ENCODE results near the gene GPR161. TPM values are rescaled to one million over a fixed set of nuclear protein-coding genes. Genes with fewer than 3 reads are reported as not detected.

Gene GPR161
- total and polyA plus RNA-seq, 10 of the 15 experiments (the other 5 are each of a cell fraction or from before 2014, with no cell fraction given), result 0.07 to 0.49 (median 0.34) TPM; not detected in 2

DNA sequence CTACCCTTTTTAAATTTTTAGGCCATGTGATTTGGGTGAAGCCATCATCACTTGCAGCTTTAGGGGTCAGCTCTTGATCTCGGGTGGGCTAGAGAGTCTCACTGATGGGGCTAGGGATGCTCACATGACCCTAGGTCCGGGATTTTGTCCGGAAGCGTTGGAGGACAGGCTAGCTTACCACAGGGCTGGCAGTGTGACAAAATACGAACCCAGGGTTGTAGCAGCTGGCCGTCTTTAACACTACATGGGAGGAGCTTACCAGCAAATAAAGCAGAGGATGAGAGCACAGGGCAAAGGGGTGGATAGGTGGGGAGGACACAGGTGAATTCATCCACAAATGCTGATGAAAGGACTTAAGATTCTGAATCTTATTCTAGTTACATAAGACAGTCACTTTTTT lies 21.9 kb downstream of the GPR161 start:
- H3K9me3 ChIP-seq (replicated peaks; ENCODE audit: control insufficient read depth, insufficient read depth, low read length), result peaks cover 5% of the 10 kb centered on the region; the same call in 1 of the 3 replicates
- TF ChIP-seq EZH2 (IDR thresholded peaks at IDR 0.05; ENCODE audit: borderline replicate concordance, control insufficient read depth, low read depth, low read length) (no peak), CHD2 (IDR thresholded peaks at IDR 0.05; ENCODE audit: borderline replicate concordance, low read depth, low read length) (no peak), RAD21 (IDR thresholded peaks at IDR 0.05; ENCODE audit: insufficient read depth, low read depth, low read length) (no peak), POU2F2 (IDR thresholded peaks at IDR 0.05; ENCODE audit: borderline replicate concordance, low read depth, low read length) (no peak), HDGF (IDR thresholded peaks at IDR 0.05) (no peak), NFXL1 (IDR thresholded peaks at IDR 0.05; ENCODE audit: borderline replicate concordance) (no peak), NR2C2 (IDR thresholded peaks at IDR 0.05; ENCODE audit: borderline replicate concordance, control insufficient read depth, insufficient read length, low read depth) (no peak), NBN (IDR thresholded peaks at IDR 0.05) (no peak), NRF1 (conservative IDR thresholded peaks at IDR 0.05; ENCODE audit: low read depth, low read length) (no peak), TCF3 (IDR thresholded peaks at IDR 0.05; ENCODE audit: borderline replicate concordance, insufficient read depth, low read depth, low read length) (no peak), FOXM1 (IDR thresholded peaks at IDR 0.05; ENCODE audit: low read depth, low read length) (no peak), KDM1A (IDR thresholded peaks at IDR 0.05; ENCODE audit: borderline replicate concordance) (no peak), EP300 (IDR thresholded peaks at IDR 0.05; ENCODE audit: borderline replicate concordance in 1 of 2, control insufficient read depth in 1 of 2, low read depth in 2 of 2, low read length in 2 of 2) (no peak), SMC3 (IDR thresholded peaks at IDR 0.05; ENCODE audit: borderline replicate concordance, low read length) (no peak), GABPA (IDR thresholded peaks at IDR 0.05; ENCODE audit: low read depth) (no peak), STAT3 (IDR thresholded peaks at IDR 0.05; ENCODE audit: low read depth, low read length) (no peak)
- TF ChIP-seq, protein P1, sequence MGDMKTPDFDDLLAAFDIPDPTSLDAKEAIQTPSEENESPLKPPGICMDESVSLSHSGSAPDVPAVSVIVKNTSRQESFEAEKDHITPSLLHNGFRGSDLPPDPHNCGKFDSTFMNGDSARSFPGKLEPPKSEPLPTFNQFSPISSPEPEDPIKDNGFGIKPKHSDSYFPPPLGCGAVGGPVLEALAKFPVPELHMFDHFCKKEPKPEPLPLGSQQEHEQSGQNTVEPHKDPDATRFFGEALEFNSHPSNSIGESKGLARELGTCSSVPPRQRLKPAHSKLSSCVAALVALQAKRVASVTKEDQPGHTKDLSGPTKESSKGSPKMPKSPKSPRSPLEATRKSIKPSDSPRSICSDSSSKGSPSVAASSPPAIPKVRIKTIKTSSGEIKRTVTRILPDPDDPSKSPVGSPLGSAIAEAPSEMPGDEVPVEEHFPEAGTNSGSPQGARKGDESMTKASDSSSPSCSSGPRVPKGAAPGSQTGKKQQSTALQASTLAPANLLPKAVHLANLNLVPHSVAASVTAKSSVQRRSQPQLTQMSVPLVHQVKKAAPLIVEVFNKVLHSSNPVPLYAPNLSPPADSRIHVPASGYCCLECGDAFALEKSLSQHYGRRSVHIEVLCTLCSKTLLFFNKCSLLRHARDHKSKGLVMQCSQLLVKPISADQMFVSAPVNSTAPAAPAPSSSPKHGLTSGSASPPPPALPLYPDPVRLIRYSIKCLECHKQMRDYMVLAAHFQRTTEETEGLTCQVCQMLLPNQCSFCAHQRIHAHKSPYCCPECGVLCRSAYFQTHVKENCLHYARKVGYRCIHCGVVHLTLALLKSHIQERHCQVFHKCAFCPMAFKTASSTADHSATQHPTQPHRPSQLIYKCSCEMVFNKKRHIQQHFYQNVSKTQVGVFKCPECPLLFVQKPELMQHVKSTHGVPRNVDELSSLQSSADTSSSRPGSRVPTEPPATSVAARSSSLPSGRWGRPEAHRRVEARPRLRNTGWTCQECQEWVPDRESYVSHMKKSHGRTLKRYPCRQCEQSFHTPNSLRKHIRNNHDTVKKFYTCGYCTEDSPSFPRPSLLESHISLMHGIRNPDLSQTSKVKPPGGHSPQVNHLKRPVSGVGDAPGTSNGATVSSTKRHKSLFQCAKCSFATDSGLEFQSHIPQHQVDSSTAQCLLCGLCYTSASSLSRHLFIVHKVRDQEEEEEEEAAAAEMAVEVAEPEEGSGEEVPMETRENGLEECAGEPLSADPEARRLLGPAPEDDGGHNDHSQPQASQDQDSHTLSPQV (IDR thresholded peaks at IDR 0.05), result no peak
- H2AFZ ChIP-seq (ENCODE audit: control insufficient read depth, low read depth, low read length), result no peak overlapping the region
- intact Hi-C loops (cut with micrococcal nuclease; ENCODE audit: unreplicated experiment), result no loop called here
- no peak overlapping the region for H3K4me3 ChIP-seq
- ChIA-PET SMC1A (ENCODE audit: uncharacterized antibody, unreplicated experiment) (interaction anchor here (0.8 to 1.1 kb wide), 2 partner anchors 9 to 33 kb away, joined by 3 read pairs; no protein-coding TSS in a partner anchor), RAD21 (ENCODE audit: unreplicated experiment) (interaction anchor here (2.4 kb wide), 1 partner anchor 32 kb away, joined by 8 read pairs; no protein-coding TSS in a partner anchor), POLR2A (no interaction called here), CTCF (interaction anchor here (0.6 kb wide), 1 partner anchor 670 kb away, joined by 3 read pairs; no protein-coding TSS in a partner anchor)
- H4K20me1 ChIP-seq (ENCODE audit: control insufficient read depth, insufficient read depth), result no peaks in the 10 kb centered on the region
- no peaks in the 10 kb centered on the region for H3K79me2 ChIP-seq (ENCODE audit: control insufficient read depth, insufficient read depth, low read length)
- in situ Hi-C loops (cut with MboI), result no loop called here
- 0 out of 4 replicates have a peak, but pooled peaks cover 0 to 2% of the 10 kb centered on the region in 2 experiments for H3K27me3 ChIP-seq (replicated peaks in 1 of 2; ENCODE audit: control insufficient read depth in 2 of 2, insufficient read depth in 2 of 2, low read length in 1 of 2)
- FAIRE-seq (no peak), ATAC-seq (no peak), DNase-seq (ENCODE audit: low read depth, low spot score) (no peak)
- no peak overlapping the region for H3K9ac ChIP-seq (ENCODE audit: control insufficient read depth, insufficient read depth, low read length)
- H3K4me2 ChIP-seq (ENCODE audit: control insufficient read depth, insufficient read depth), result no peak overlapping the region
- WGBS (ENCODE audit: insufficient coverage, insufficient replicate concordance, low lambda C conversion rate, missing lambda C conversion rate), result 41% methylated on average over 6 of the region's 6 CpGs
- no TSS peak for BruUV-seq (replicated peaks)
- H3K4me1 ChIP-seq (ENCODE audit: control insufficient read depth, insufficient read depth, low read length), result no peaks in the 10 kb centered on the region
- no peaks in the 10 kb centered on the region for H3K36me3 ChIP-seq (ENCODE audit: control insufficient read depth in 2 of 2, insufficient read depth in 2 of 2, low read length in 1 of 2)
- no peak overlapping the region for H3K27ac ChIP-seq (ENCODE audit: control insufficient read depth, insufficient read depth)
